ENCODE data around the gene CDK16. TPM values are rescaled to one million over a fixed set of nuclear protein-coding genes. Genes with fewer than 3 reads are reported as not detected.

Gene CDK16
- total and polyA plus RNA-seq, 2 experiments from 2014 or later, result 391 to 481 TPM

- no peak for DNase-seq (ENCODE audit: low read depth in 1 of 2, low spot score in 1 of 2)
- Histone ChIP-seq H3K27me3 (no peaks in the 10 kb centered on the region), H3K4me1 (ENCODE audit: low read depth) (peaks cover 3% of the 10 kb centered on the region), H3K27ac (no peak overlapping the region), H3K4me3 (no peak overlapping the region), H3K36me3 (peaks cover 53% of the 10 kb centered on the region), H3K9me3 (ENCODE audit: low read depth) (no peaks in the 10 kb centered on the region)
- TF ChIP-seq CTCF (IDR thresholded peaks at IDR 0.05; ENCODE audit: low read depth, low read length), result no peak
Observed at GRCh38 chrX:47241201-47242011, 22.9 kb downstream of the CDK16 start.

GRCh38 chrX:47242321-47242720 is 23.8 kb downstream of the CDK16 start:
- no peak for TF ChIP-seq CTCF (IDR thresholded peaks at IDR 0.05; ENCODE audit: low read depth, low read length)
- Histone ChIP-seq H3K9me3 (ENCODE audit: low read depth) (no peaks in the 10 kb centered on the region), H3K27me3 (no peaks in the 10 kb centered on the region), H3K36me3 (peaks cover 56% of the 10 kb centered on the region), H3K27ac (no peak overlapping the region), H3K4me1 (ENCODE audit: low read depth) (peaks cover 1% of the 10 kb centered on the region), H3K4me3 (no peak overlapping the region)
- no peak for DNase-seq (ENCODE audit: low read depth in 1 of 2, low spot score in 1 of 2)

GRCh38 chrX:47243351-47243750 is 24.9 kb downstream of the CDK16 start:
- Histone ChIP-seq H3K4me3 (no peak overlapping the region), H3K36me3 (peaks cover 56% of the 10 kb centered on the region), H3K27ac (no peak overlapping the region), H3K4me1 (ENCODE audit: low read depth) (no peaks in the 10 kb centered on the region), H3K9me3 (ENCODE audit: low read depth) (no peaks in the 10 kb centered on the region), H3K27me3 (no peaks in the 10 kb centered on the region)
- DNase-seq (ENCODE audit: low read depth in 1 of 2, low spot score in 1 of 2), result no peak
- no peak for TF ChIP-seq CTCF (IDR thresholded peaks at IDR 0.05; ENCODE audit: low read depth, low read length)

GRCh38 chrX:47244676-47245075 is 26.2 kb downstream of the CDK16 start:
- Histone ChIP-seq H3K4me3 (no peak overlapping the region), H3K9me3 (ENCODE audit: low read depth) (no peaks in the 10 kb centered on the region), H3K36me3 (peaks cover 55% of the 10 kb centered on the region), H3K27me3 (no peaks in the 10 kb centered on the region), H3K27ac (peak overlapping the region; percentile 17), H3K4me1 (ENCODE audit: low read depth) (no peaks in the 10 kb centered on the region)
- TF ChIP-seq CTCF (IDR thresholded peaks at IDR 0.05; ENCODE audit: low read depth, low read length), result no peak
- no peak for DNase-seq (ENCODE audit: low read depth in 1 of 2, low spot score in 1 of 2)

- no peak for TF ChIP-seq CTCF (IDR thresholded peaks at IDR 0.05; ENCODE audit: low read depth, low read length)
- no peak overlapping the region for H3K4me3 ChIP-seq
- peaks cover 50% of the 10 kb centered on the region for H3K36me3 ChIP-seq
- no peak for DNase-seq (ENCODE audit: low read depth in 1 of 2, low spot score in 1 of 2)
- no peaks in the 10 kb centered on the region for H3K4me1 ChIP-seq (ENCODE audit: low read depth)
- peak overlapping the region; percentile 17 for H3K27ac ChIP-seq
- no peaks in the 10 kb centered on the region for H3K27me3 ChIP-seq
- H3K9me3 ChIP-seq (ENCODE audit: low read depth), result no peaks in the 10 kb centered on the region
Observed at GRCh38 chrX:47245156-47245555, 26.7 kb downstream of the CDK16 start.
